HCT116 (cell line): ENCODE measurements around the gene SLC14A1. TPM values are rescaled to one million over a fixed set of nuclear protein-coding genes. Genes with fewer than 3 reads are reported as not detected.

Experiments
- ATAC-seq: fragments of 200-7000 bp; cut with Tn5 transposase; 2 replicates; pipeline ENCODE4 v1.9.1; 2020; ENCODE audit warnings: mild to moderate bottlenecking, moderate library complexity
- BruUV-seq: library from RNA; stranded (reverse); fragments of 400-500 nt; replicated peaks from 2 replicates; lab custom pipeline; 2021; lab: Mats Ljungman, UMichigan
- CTCF ChIA-PET: fragments of 300-600 bp; sonication (Branson Sonifier 250); formaldehyde crosslinking; loops from one replicate; lab custom pipeline; 2021; ENCODE audit warnings: antibody characterized with exemption; lab: Charles Lee
- POLR2A ChIA-PET: fragments of 300-600, 350-600 bp; sonication (Branson Sonifier 250); formaldehyde crosslinking; loops from one replicate; lab custom pipeline; 2021; ENCODE audit warnings: antibody characterized with exemption; lab: Charles Lee
- RAD21 ChIA-PET, 2 experiments: fragments of 300-600 bp; sonication (Branson Sonifier 250); formaldehyde crosslinking; loops; one replicate each; lab custom pipeline; 2023; ENCODE audit warnings: low total read pairs in 2 of 2; ENCODE audit not compliant: uncharacterized antibody in 2 of 2, unreplicated experiment in 2 of 2, low non-redundant PET in 1 of 2; lab: Charles Lee
- DNase-seq: peaks from one replicate; pipeline ENCODE4 v3.0.0-alpha.2; 2010; ENCODE audit warnings: low read depth, low spot score
- H2AFZ ChIP-seq: fragments of 200-600 bp; shearing (Covaris generic), sonication (generic); 2 replicates; pipeline ENCODE4 v1.6.1; 2017; ENCODE audit warnings: low read depth, mixed run types, mixed read lengths, antibody characterized with exemption, low read length; ENCODE audit not compliant: poor library complexity, severe bottlenecking
- H3K27ac ChIP-seq: 2 replicates; pipeline ENCODE4 v1.5.1; 2012; ENCODE audit warnings: low read depth, low read length
- H3K27me3 ChIP-seq: fragments of 200-600 bp; sonication (generic); 2 replicates; pipeline ENCODE4 v1.6.1; 2016; ENCODE audit warnings: mixed run types, low read length, mixed read lengths; ENCODE audit not compliant: insufficient read depth
- H3K36me3 ChIP-seq, 2 experiments: fragments of 200-500 bp in 1 of 2; fragments of 200-600 bp in 1 of 2; sonication (Bioruptor generic) in 1 of 2; sonication (generic) in 1 of 2; 2 replicates each; pipeline versions ENCODE4 v1.5.1 to v1.6.1; 2014 to 2016; ENCODE audit warnings: low read length in 2 of 2, inconsistent platforms in 1 of 2, mixed read lengths in 1 of 2, mixed run types in 1 of 2; ENCODE audit not compliant: insufficient read depth in 2 of 2, control insufficient read depth in 1 of 2
- H3K4me1 ChIP-seq, 2 experiments: fragments of 200-600 bp in 1 of 2; sonication (generic) in 1 of 2; 2 replicates each; pipeline versions ENCODE4 v1.5.1 to v1.6.1; 2012 to 2017; ENCODE audit warnings: low read length in 2 of 2, inconsistent platforms in 1 of 2, mild to moderate bottlenecking in 1 of 2, mixed read lengths in 1 of 2, mixed run types in 1 of 2, moderate library complexity in 1 of 2; ENCODE audit not compliant: insufficient read depth in 2 of 2, control insufficient read depth in 1 of 2
- H3K4me2 ChIP-seq: fragments of 200-600 bp; sonication (generic); 2 replicates; pipeline ENCODE4 v1.6.1; 2017; ENCODE audit warnings: mixed run types, low read length, mixed read lengths
- H3K4me3 ChIP-seq, 2 experiments: fragments of 200-600 bp in 1 of 2; sonication (generic) in 1 of 2; replicated peaks in 1 of 2; 2 replicates each; pipeline ENCODE4 v1.5.1; 2011 to 2016; ENCODE audit warnings: low read length in 2 of 2, control low read depth in 1 of 2, low read depth in 1 of 2, mild to moderate bottlenecking in 1 of 2, mixed read lengths in 1 of 2, mixed run types in 1 of 2
- H3K79me2 ChIP-seq: fragments of 200-600 bp; sonication (generic); 2 replicates; pipeline ENCODE4 v1.6.1; 2017; ENCODE audit warnings: mild to moderate bottlenecking, mixed run types, low read length, moderate library complexity, mixed read lengths; ENCODE audit not compliant: insufficient read depth
- H3K9ac ChIP-seq: fragments of 200-600 bp; sonication (generic); 2 replicates; pipeline ENCODE4 v1.6.1; 2016; ENCODE audit warnings: low read length, mixed read lengths
- H3K9me2 ChIP-seq: fragments of 200-600 bp; sonication (generic), shearing (Covaris generic); 2 replicates; pipeline ENCODE4 v1.6.1; 2017; ENCODE audit warnings: mixed run types, mild to moderate bottlenecking, moderate library complexity; ENCODE audit not compliant: insufficient read depth
- H3K9me3 ChIP-seq, 2 experiments: fragments of 200-500 bp in 1 of 2; fragments of 200-600 bp in 1 of 2; sonication (Bioruptor generic) in 1 of 2; sonication (generic) in 1 of 2; 2 replicates each; pipeline ENCODE4 v1.6.1; 2014 to 2017; ENCODE audit warnings: low read length in 2 of 2, mixed read lengths in 2 of 2, inconsistent platforms in 1 of 2, low read depth in 1 of 2, mild to moderate bottlenecking in 1 of 2, mixed run types in 1 of 2, moderate library complexity in 1 of 2; ENCODE audit not compliant: control insufficient read depth in 1 of 2, insufficient read depth in 1 of 2
- H4K20me1 ChIP-seq: fragments of 200-600 bp; sonication (generic), shearing (Covaris generic); 2 replicates; pipeline ENCODE4 v1.6.1; 2017; ENCODE audit warnings: mixed run types, mild to moderate bottlenecking, moderate library complexity; ENCODE audit not compliant: insufficient read depth
- CBX3 ChIP-seq: IDR thresholded peaks from 2 replicates; pipeline ENCODE4 v1.6.1; 2012; ENCODE audit warnings: low read depth
- CEBPB ChIP-seq: IDR thresholded peaks from 2 replicates; pipeline ENCODE4 v1.6.1; 2012; ENCODE audit warnings: low read depth
- ELF1 ChIP-seq: IDR thresholded peaks from 2 replicates; pipeline ENCODE4 v1.6.1; 2012; ENCODE audit warnings: low read depth, borderline replicate concordance
- EZH2 ChIP-seq: fragments of 200-600 bp; sonication (generic); IDR thresholded peaks from 2 replicates; pipeline ENCODE4 v1.6.1; 2017; ENCODE audit warnings: antibody characterized with exemption, mixed run types
- MAX ChIP-seq: IDR thresholded peaks from 2 replicates; pipeline ENCODE4 v1.6.1; 2012
- POLR2A ChIP-seq: IDR thresholded peaks from 2 replicates; pipeline ENCODE4 v1.7.0; 2011; ENCODE audit warnings: borderline replicate concordance; ENCODE audit not compliant: insufficient read depth, insufficient read length; ENCODE audit errors: extremely low read depth
- POLR2AphosphoS5 ChIP-seq: IDR thresholded peaks from 2 replicates; pipeline ENCODE4 v1.6.1; 2011; ENCODE audit warnings: mild to moderate bottlenecking, low read depth, low read length, moderate library complexity
- RAD21 ChIP-seq: IDR thresholded peaks from 2 replicates; pipeline ENCODE4 v1.6.1; 2012; ENCODE audit warnings: low read depth, mild to moderate bottlenecking
- REST ChIP-seq: IDR thresholded peaks from 2 replicates; pipeline ENCODE4 v1.6.1; 2012; ENCODE audit warnings: low read depth
- SP1 ChIP-seq: IDR thresholded peaks from 2 replicates; pipeline ENCODE4 v1.6.1; 2012; ENCODE audit warnings: low read depth
- SRF ChIP-seq: IDR thresholded peaks from 2 replicates; pipeline ENCODE4 v1.6.1; 2012; ENCODE audit warnings: low read depth
- TCF7L2 ChIP-seq: IDR thresholded peaks from 2 replicates; pipeline ENCODE4 v1.7.0; 2011; ENCODE audit warnings: borderline replicate concordance, inconsistent platforms; ENCODE audit not compliant: insufficient read depth, insufficient read length; ENCODE audit errors: extremely low read depth
- YY1 ChIP-seq: IDR thresholded peaks from 2 replicates; pipeline ENCODE4 v1.6.1; 2011; ENCODE audit warnings: low read length, low read depth, moderate library complexity, mild to moderate bottlenecking; ENCODE audit not compliant: insufficient replicate concordance; ENCODE audit errors: extremely low read depth
- ZBTB33 ChIP-seq: IDR thresholded peaks from 2 replicates; pipeline ENCODE4 v1.6.1; 2011; ENCODE audit warnings: mild to moderate bottlenecking, low read length, moderate library complexity; ENCODE audit not compliant: insufficient replicate concordance; ENCODE audit errors: extremely low read depth
- ZFX ChIP-seq: fragments of 450-650 bp; IDR thresholded peaks from 2 replicates; pipeline ENCODE4 v1.6.1; 2017
- ZNF274 ChIP-seq: fragments of 200-500 bp; sonication (Bioruptor generic); IDR thresholded peaks from 2 replicates; pipeline ENCODE4 v1.6.1; 2014; ENCODE audit warnings: mild to moderate bottlenecking, low read depth, low read length, inconsistent platforms
- intact Hi-C: fragments of 100-400 bp; cut with micrococcal nuclease; formaldehyde crosslinking; loops from 2 replicates; pipeline ENCODE4 v1.10.0; 2022
- total RNA-seq: library from RNA; stranded (reverse); gene quantifications from one replicate; pipeline ENCODE4 v1.2.1, GENCODE V29; 2021; ENCODE audit not compliant: unreplicated experiment

The SLC14A1 gene
- total RNA-seq, 1 experiment from 2014 or later, result not detected

- ATAC-seq (no peak), DNase-seq (no peak)
- H3K9ac ChIP-seq, result no peak overlapping the region
- H2AFZ ChIP-seq, result no peak overlapping the region
- ChIA-PET CTCF (interaction anchor here (0.9 to 1.3 kb wide), 2 partner anchors 223 to 288 kb away, joined by 3 to 4 read pairs; no protein-coding TSS in a partner anchor), POLR2A (interaction anchor here (1.0 kb wide), 1 partner anchor 94 kb away, joined by 4 read pairs; no protein-coding TSS in a partner anchor), RAD21 (no interaction called here)
- no TSS peak for BruUV-seq
- no peaks in the 10 kb centered on the region for H3K9me3 ChIP-seq
- TF ChIP-seq ELF1 (no peak), SRF (no peak), YY1 (no peak), REST (no peak), SP1 (no peak), POLR2AphosphoS5 (no peak), CEBPB (no peak), ZFX (no peak), CBX3 (no peak), RAD21 (no peak), ZNF274 (no peak), EZH2 (no peak), ZBTB33 (no peak), POLR2A (no peak), TCF7L2 (no peak), MAX (no peak)
- intact Hi-C loops, result no loop called here
- no peak overlapping the region for H3K27ac ChIP-seq
- no peak overlapping the region for H3K4me3 ChIP-seq
- H3K36me3 ChIP-seq, result no peaks in the 10 kb centered on the region
- H3K79me2 ChIP-seq, result no peaks in the 10 kb centered on the region
- no peaks in the 10 kb centered on the region for H3K9me2 ChIP-seq
- peaks cover 4% of the 10 kb centered on the region for H3K27me3 ChIP-seq
- no peaks in the 10 kb centered on the region for H4K20me1 ChIP-seq
- peaks cover 0 to 5% of the 10 kb centered on the region in 2 experiments; a peak in 1 of 4 replicates for H3K4me1 ChIP-seq
- H3K4me2 ChIP-seq, result no peak overlapping the region
Measured at GRCh38 chr18:45686891-45687611, 36.9 kb upstream of the SLC14A1 start.
